ENCODE data around the gene COTL1.

COTL1 gene

GRCh38 chr16:84617791-84618580 is at the start of gene COTL1:
Gene COTL1, minus strand, starts transcription at chr16:84618078. Its CDS starts 164 bp downstream, at chr16:84617914.
- DNase-seq = peak; percentile 95 to 98

- DNase-seq = no peak
Observed at GRCh38 chr16:84665843-84666242, 48.0 kb upstream of the COTL1 start.

- DNase-seq = no peak
Observed at GRCh38 chr16:84665359-84665758, 47.5 kb upstream of the COTL1 start.

GRCh38 chr16:84663433-84664101 is 45.7 kb upstream of the COTL1 start:
- DNase-seq = no peak

- DNase-seq = no peak
Observed at GRCh38 chr16:84662471-84662870, 44.6 kb upstream of the COTL1 start.

- DNase-seq = no peak
Observed at GRCh38 chr16:84661418-84662060, 43.7 kb upstream of the COTL1 start.

- no peak for DNase-seq
Observed at GRCh38 chr16:84660973-84661372, 43.1 kb upstream of the COTL1 start.

GRCh38 chr16:84659656-84660300 is 41.9 kb upstream of the COTL1 start:
- DNase-seq = no peak

- no peak for DNase-seq
Observed at GRCh38 chr16:84658690-84659089, 40.8 kb upstream of the COTL1 start.

- no peak for DNase-seq
Observed at GRCh38 chr16:84657229-84657837, 39.5 kb upstream of the COTL1 start.

- no peak for DNase-seq
Observed at GRCh38 chr16:84656649-84657048, 38.8 kb upstream of the COTL1 start.

GRCh38 chr16:84654998-84655397 is 37.1 kb upstream of the COTL1 start:
- DNase-seq = no peak

GRCh38 chr16:84654238-84654637 is 36.4 kb upstream of the COTL1 start:
- DNase-seq = no peak

GRCh38 chr16:84652566-84652965 is 34.7 kb upstream of the COTL1 start:
- no peak for DNase-seq

GRCh38 chr16:84650062-84650991 is 32.4 kb upstream of the COTL1 start:
- DNase-seq = no peak

GRCh38 chr16:84649511-84649861 is 31.6 kb upstream of the COTL1 start:
- DNase-seq = no peak

- DNase-seq = peak; percentile 45 to 58
Observed at GRCh38 chr16:84648595-84649510, 31.0 kb upstream of the COTL1 start.

- peak; percentile 76 for DNase-seq
Observed at GRCh38 chr16:84647828-84648594, 30.1 kb upstream of the COTL1 start, which contains the start of gene KLHL36. Gene KLHL36, plus strand, starts transcription at chr16:84648511. Its CDS starts 2,357 bp downstream, at chr16:84650868.

GRCh38 chr16:84643674-84644073 is 25.8 kb upstream of the COTL1 start:
- no peak for DNase-seq

- DNase-seq = no peak
Observed at GRCh38 chr16:84643180-84643583, 25.3 kb upstream of the COTL1 start.

Data from stimulated activated CD4-positive, alpha-beta T cell treated with anti-CD3 and anti-CD28 coated beads, Interleukin-2, amount 100 ng/mL, for 24 hours (primary cell).